ENCODE results near the gene MAEA.

DNA sequence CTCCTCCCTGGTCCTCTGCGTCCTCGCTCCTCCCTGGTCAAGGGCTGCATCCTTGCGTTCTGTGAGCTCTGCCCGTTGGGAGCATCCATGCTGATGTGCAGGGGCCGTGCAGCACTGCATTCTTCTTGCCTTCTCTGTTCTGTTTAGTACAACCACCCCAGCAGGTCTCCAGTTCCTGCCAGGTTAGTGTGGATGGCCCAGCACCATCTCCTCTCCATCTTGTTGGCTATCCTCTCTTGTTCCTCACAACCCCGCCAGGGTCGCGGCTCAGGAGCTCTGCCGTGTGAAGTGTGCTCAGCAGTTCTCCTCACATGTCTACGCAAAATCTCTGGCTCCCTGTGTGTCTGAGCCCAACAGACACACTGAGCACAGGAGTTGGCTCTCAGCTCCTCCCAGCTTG is 10.4 kb upstream of the MAEA start:
- TF ChIP-seq, protein P1, sequence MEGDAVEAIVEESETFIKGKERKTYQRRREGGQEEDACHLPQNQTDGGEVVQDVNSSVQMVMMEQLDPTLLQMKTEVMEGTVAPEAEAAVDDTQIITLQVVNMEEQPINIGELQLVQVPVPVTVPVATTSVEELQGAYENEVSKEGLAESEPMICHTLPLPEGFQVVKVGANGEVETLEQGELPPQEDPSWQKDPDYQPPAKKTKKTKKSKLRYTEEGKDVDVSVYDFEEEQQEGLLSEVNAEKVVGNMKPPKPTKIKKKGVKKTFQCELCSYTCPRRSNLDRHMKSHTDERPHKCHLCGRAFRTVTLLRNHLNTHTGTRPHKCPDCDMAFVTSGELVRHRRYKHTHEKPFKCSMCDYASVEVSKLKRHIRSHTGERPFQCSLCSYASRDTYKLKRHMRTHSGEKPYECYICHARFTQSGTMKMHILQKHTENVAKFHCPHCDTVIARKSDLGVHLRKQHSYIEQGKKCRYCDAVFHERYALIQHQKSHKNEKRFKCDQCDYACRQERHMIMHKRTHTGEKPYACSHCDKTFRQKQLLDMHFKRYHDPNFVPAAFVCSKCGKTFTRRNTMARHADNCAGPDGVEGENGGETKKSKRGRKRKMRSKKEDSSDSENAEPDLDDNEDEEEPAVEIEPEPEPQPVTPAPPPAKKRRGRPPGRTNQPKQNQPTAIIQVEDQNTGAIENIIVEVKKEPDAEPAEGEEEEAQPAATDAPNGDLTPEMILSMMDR (conservative IDR thresholded peaks at IDR 0.05; ENCODE audit: low read depth in 2 of 2), result no peak
- no peak for TF ChIP-seq POLR2AphosphoS5 (IDR thresholded peaks at IDR 0.05; ENCODE audit: low read depth)
- TF ChIP-seq, protein P2, sequence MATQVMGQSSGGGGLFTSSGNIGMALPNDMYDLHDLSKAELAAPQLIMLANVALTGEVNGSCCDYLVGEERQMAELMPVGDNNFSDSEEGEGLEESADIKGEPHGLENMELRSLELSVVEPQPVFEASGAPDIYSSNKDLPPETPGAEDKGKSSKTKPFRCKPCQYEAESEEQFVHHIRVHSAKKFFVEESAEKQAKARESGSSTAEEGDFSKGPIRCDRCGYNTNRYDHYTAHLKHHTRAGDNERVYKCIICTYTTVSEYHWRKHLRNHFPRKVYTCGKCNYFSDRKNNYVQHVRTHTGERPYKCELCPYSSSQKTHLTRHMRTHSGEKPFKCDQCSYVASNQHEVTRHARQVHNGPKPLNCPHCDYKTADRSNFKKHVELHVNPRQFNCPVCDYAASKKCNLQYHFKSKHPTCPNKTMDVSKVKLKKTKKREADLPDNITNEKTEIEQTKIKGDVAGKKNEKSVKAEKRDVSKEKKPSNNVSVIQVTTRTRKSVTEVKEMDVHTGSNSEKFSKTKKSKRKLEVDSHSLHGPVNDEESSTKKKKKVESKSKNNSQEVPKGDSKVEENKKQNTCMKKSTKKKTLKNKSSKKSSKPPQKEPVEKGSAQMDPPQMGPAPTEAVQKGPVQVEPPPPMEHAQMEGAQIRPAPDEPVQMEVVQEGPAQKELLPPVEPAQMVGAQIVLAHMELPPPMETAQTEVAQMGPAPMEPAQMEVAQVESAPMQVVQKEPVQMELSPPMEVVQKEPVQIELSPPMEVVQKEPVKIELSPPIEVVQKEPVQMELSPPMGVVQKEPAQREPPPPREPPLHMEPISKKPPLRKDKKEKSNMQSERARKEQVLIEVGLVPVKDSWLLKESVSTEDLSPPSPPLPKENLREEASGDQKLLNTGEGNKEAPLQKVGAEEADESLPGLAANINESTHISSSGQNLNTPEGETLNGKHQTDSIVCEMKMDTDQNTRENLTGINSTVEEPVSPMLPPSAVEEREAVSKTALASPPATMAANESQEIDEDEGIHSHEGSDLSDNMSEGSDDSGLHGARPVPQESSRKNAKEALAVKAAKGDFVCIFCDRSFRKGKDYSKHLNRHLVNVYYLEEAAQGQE (IDR thresholded peaks at IDR 0.05; ENCODE audit: unreplicated experiment), result no peak
- TF ChIP-seq EZH2phosphoT487 (IDR thresholded peaks at IDR 0.05; ENCODE audit: unreplicated experiment), result no peak
- no peak for TF ChIP-seq JUNB (IDR thresholded peaks at IDR 0.05; ENCODE audit: unreplicated experiment)
- no peak for TF ChIP-seq EZH2 (IDR thresholded peaks at IDR 0.05; ENCODE audit: low read depth, unreplicated experiment)
- TF ChIP-seq NANOG (IDR thresholded peaks at IDR 0.05; ENCODE audit: borderline replicate concordance), result no peak
- no peak for TF ChIP-seq CREB1 (CRISPR knock-in tag; IDR thresholded peaks at IDR 0.05; ENCODE audit: low read depth)
- TF ChIP-seq, protein P3, sequence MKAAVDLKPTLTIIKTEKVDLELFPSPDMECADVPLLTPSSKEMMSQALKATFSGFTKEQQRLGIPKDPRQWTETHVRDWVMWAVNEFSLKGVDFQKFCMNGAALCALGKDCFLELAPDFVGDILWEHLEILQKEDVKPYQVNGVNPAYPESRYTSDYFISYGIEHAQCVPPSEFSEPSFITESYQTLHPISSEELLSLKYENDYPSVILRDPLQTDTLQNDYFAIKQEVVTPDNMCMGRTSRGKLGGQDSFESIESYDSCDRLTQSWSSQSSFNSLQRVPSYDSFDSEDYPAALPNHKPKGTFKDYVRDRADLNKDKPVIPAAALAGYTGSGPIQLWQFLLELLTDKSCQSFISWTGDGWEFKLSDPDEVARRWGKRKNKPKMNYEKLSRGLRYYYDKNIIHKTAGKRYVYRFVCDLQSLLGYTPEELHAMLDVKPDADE (IDR thresholded peaks at IDR 0.05), result no peak
- TF ChIP-seq ZNF331 (CRISPR knock-in tag; IDR thresholded peaks at IDR 0.05; ENCODE audit: low read depth), result no peak
- TF ChIP-seq, protein P4, sequence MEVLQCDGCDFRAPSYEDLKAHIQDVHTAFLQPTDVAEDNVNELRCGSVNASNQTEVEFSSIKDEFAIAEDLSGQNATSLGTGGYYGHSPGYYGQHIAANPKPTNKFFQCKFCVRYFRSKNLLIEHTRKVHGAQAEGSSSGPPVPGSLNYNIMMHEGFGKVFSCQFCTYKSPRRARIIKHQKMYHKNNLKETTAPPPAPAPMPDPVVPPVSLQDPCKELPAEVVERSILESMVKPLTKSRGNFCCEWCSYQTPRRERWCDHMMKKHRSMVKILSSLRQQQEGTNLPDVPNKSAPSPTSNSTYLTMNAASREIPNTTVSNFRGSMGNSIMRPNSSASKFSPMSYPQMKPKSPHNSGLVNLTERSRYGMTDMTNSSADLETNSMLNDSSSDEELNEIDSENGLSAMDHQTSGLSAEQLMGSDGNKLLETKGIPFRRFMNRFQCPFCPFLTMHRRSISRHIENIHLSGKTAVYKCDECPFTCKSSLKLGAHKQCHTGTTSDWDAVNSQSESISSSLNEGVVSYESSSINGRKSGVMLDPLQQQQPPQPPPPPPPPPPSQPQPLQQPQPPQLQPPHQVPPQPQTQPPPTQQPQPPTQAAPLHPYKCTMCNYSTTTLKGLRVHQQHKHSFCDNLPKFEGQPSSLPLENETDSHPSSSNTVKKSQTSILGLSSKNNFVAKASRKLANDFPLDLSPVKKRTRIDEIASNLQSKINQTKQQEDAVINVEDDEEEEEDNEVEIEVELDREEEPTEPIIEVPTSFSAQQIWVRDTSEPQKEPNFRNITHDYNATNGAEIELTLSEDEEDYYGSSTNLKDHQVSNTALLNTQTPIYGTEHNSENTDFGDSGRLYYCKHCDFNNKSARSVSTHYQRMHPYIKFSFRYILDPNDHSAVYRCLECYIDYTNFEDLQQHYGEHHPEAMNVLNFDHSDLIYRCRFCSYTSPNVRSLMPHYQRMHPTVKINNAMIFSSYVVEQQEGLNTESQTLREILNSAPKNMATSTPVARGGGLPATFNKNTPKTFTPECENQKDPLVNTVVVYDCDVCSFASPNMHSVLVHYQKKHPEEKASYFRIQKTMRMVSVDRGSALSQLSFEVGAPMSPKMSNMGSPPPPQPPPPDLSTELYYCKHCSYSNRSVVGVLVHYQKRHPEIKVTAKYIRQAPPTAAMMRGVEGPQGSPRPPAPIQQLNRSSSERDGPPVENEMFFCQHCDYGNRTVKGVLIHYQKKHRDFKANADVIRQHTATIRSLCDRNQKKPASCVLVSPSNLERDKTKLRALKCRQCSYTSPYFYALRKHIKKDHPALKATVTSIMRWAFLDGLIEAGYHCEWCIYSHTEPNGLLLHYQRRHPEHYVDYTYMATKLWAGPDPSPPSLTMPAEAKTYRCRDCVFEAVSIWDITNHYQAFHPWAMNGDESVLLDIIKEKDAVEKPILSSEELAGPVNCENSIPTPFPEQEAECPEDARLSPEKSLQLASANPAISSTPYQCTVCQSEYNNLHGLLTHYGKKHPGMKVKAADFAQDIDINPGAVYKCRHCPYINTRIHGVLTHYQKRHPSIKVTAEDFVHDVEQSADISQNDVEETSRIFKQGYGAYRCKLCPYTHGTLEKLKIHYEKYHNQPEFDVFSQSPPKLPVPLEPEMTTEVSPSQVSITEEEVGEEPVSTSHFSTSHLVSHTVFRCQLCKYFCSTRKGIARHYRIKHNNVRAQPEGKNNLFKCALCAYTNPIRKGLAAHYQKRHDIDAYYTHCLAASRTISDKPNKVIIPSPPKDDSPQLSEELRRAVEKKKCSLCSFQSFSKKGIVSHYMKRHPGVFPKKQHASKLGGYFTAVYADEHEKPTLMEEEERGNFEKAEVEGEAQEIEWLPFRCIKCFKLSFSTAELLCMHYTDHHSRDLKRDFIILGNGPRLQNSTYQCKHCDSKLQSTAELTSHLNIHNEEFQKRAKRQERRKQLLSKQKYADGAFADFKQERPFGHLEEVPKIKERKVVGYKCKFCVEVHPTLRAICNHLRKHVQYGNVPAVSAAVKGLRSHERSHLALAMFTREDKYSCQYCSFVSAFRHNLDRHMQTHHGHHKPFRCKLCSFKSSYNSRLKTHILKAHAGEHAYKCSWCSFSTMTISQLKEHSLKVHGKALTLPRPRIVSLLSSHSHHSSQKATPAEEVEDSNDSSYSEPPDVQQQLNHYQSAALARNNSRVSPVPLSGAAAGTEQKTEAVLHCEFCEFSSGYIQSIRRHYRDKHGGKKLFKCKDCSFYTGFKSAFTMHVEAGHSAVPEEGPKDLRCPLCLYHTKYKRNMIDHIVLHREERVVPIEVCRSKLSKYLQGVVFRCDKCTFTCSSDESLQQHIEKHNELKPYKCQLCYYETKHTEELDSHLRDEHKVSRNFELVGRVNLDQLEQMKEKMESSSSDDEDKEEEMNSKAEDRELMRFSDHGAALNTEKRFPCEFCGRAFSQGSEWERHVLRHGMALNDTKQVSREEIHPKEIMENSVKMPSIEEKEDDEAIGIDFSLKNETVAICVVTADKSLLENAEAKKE (CRISPR knock-in tag; IDR thresholded peaks at IDR 0.05), result no peak
